ENCODE results near the gene MIPEP. TPM values are rescaled to one million over a fixed set of nuclear protein-coding genes. Genes with fewer than 3 reads are reported as not detected.

The MIPEP gene
- total RNA-seq, 4 donors from 2014 or later, result 9.2 to 21.4 (median 18.3) TPM

- TF ChIP-seq CTCF (IDR thresholded peaks at IDR 0.05; ENCODE audit: low read depth), result no peak
These were observed 44.0 kb downstream of the MIPEP start for GRCh38 chr13:23845105-23845725.

GRCh38 chr13:23844132-23844531, 45.1 kb downstream of the MIPEP start:
- no peak for TF ChIP-seq CTCF (IDR thresholded peaks at IDR 0.05; ENCODE audit: low read depth)

GRCh38 chr13:23843436-23843835, 45.8 kb downstream of the MIPEP start:
- no peak for TF ChIP-seq CTCF (IDR thresholded peaks at IDR 0.05; ENCODE audit: low read depth)

GRCh38 chr13:23842406-23842805, 46.8 kb downstream of the MIPEP start:
- TF ChIP-seq CTCF (IDR thresholded peaks at IDR 0.05; ENCODE audit: low read depth), result no peak

- no peak for TF ChIP-seq CTCF (IDR thresholded peaks at IDR 0.05; ENCODE audit: low read depth)
These were observed 55.2 kb downstream of the MIPEP start for GRCh38 chr13:23833733-23834611.

GRCh38 chr13:23828866-23829265, 60.3 kb downstream of the MIPEP start:
- TF ChIP-seq CTCF (IDR thresholded peaks at IDR 0.05; ENCODE audit: low read depth), result no peak

- TF ChIP-seq CTCF (IDR thresholded peaks at IDR 0.05; ENCODE audit: low read depth), result no peak
These were observed 61.1 kb downstream of the MIPEP start for GRCh38 chr13:23828086-23828485.

Data from subcutaneous adipose tissue (tissue), 4 donors.